Mesendoderm (in vitro differentiated cells): ENCODE results near the gene RBL1.
"Not testable (repeated sequence)": the region's sequence is repeated elsewhere in the genome, so short reads cannot be mapped to it uniquely, and the experiment has no call there.

Source experiments
- DNase-seq: peaks from one replicate; pipeline ENCODE4 v3.0.0; 2013
- H2AK5ac ChIP-seq: 2 replicates; pipeline ENCODE4 v1.6.1; 2013; ENCODE audit warnings: low read length, inconsistent platforms
- H2BK120ac ChIP-seq: 2 replicates; pipeline ENCODE4 v1.6.1; 2013; ENCODE audit warnings: low read depth, mild to moderate bottlenecking, low read length, moderate library complexity, mixed read lengths
- H2BK15ac ChIP-seq: replicated peaks from 2 replicates; pipeline ENCODE4 v1.6.1; 2013; ENCODE audit warnings: low read depth, mild to moderate bottlenecking, moderate library complexity
- H2BK5ac ChIP-seq: 2 replicates; pipeline ENCODE4 v1.6.1; 2013; ENCODE audit warnings: low read length, inconsistent platforms
- H3K18ac ChIP-seq: 2 replicates; pipeline ENCODE4 v1.6.1; 2013; ENCODE audit warnings: mild to moderate bottlenecking, low read length, mixed read lengths
- H3K23ac ChIP-seq: one replicate; pipeline ENCODE4 v1.6.1; 2013; ENCODE audit warnings: low read length
- H3K27ac ChIP-seq: 2 replicates; pipeline ENCODE4 v1.5.1; 2013; ENCODE audit warnings: low read depth, mild to moderate bottlenecking, inconsistent platforms, low read length, moderate library complexity
- H3K27me3 ChIP-seq: 2 replicates; pipeline ENCODE4 v1.6.1; 2013; ENCODE audit warnings: low read length, control low read depth, mild to moderate bottlenecking, inconsistent platforms; ENCODE audit not compliant: insufficient read depth, poor library complexity
- H3K36me3 ChIP-seq: 2 replicates; pipeline ENCODE4 v1.6.1; 2013; ENCODE audit warnings: low read length, inconsistent platforms; ENCODE audit not compliant: control insufficient read depth, insufficient read depth
- H3K4ac ChIP-seq: one replicate; pipeline ENCODE4 v1.6.1; 2013; ENCODE audit warnings: low read depth, mild to moderate bottlenecking, low read length, moderate library complexity
- H3K4me1 ChIP-seq: 2 replicates; pipeline ENCODE4 v1.6.1; 2013; ENCODE audit warnings: low read depth, low read length, inconsistent platforms; ENCODE audit not compliant: control insufficient read depth
- H3K4me2 ChIP-seq: 2 replicates; pipeline ENCODE4 v1.6.1; 2013; ENCODE audit warnings: low read length
- H3K4me3 ChIP-seq: 2 replicates; pipeline ENCODE4 v1.5.1; 2013; ENCODE audit warnings: mild to moderate bottlenecking, low read length
- H3K56ac ChIP-seq: one replicate; pipeline ENCODE4 v1.6.1; 2013; ENCODE audit warnings: low read length
- H3K79me1 ChIP-seq: 2 replicates; pipeline ENCODE4 v1.6.1; 2013; ENCODE audit warnings: low read length, inconsistent platforms
- H3K79me2 ChIP-seq: 2 replicates; pipeline ENCODE4 v1.6.1; 2013; ENCODE audit warnings: mild to moderate bottlenecking, low read length; ENCODE audit not compliant: control insufficient read depth, insufficient read depth
- H3K9ac ChIP-seq: 2 replicates; pipeline ENCODE4 v1.6.1; 2013; ENCODE audit warnings: low read length, inconsistent platforms
- H4K5ac ChIP-seq: one replicate; pipeline ENCODE4 v1.6.1; 2013; ENCODE audit warnings: low read length
- H4K8ac ChIP-seq: one replicate; pipeline ENCODE4 v1.6.1; 2013; ENCODE audit warnings: low read depth, mild to moderate bottlenecking, control low read depth, low read length, moderate library complexity
- WGBS: extraction: QIAGEN DNeasy Blood & Tissue Kit; methylation state at CpG from one replicate; pipeline ENCODE4 v1.1.7; 2013; ENCODE audit warnings: low lambda C conversion rate, missing lambda C conversion rate; ENCODE audit not compliant: insufficient coverage; ENCODE audit errors: extremely low coverage; 5-methylcytosine and 5-hydroxymethylcytosine counted together

RBL1 gene

DNA sequence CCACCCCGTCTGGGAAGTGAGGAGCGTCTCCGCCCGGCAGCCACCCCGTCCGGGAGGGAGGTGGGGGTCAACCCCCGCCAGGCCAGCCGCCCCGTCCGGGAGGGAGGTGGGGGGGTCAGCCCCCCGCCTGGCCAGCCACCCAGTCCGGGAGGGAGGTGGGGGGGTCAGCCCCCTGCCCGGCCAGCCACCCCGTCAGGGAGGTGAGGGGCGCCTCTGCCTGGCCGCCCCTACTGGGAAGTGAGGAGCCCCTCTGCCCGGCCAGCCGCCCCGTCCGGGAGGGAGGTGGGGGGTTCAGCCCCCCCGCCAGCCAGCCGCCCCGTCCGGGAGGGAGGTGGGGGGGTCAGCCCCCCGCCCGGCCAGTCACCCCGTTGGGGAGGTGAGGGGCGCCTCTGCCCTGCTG is 83.2 kb downstream of the RBL1 start:
- H3K9ac ChIP-seq, H3K27me3 ChIP-seq, H3K4me3 ChIP-seq, H3K4me1 ChIP-seq, H3K79me2 ChIP-seq, H3K18ac ChIP-seq, H2BK5ac ChIP-seq, H2BK15ac ChIP-seq, H4K5ac ChIP-seq, H4K8ac ChIP-seq, DNase-seq, H3K27ac ChIP-seq, H3K23ac ChIP-seq, H2AK5ac ChIP-seq, H3K56ac ChIP-seq, H3K36me3 ChIP-seq, H3K4ac ChIP-seq, H2BK120ac ChIP-seq, H3K79me1 ChIP-seq, H3K4me2 ChIP-seq: not testable (repeated sequence)
- WGBS, result no CpG with 5 or more reads among the region's 28 CpGs

DNA sequence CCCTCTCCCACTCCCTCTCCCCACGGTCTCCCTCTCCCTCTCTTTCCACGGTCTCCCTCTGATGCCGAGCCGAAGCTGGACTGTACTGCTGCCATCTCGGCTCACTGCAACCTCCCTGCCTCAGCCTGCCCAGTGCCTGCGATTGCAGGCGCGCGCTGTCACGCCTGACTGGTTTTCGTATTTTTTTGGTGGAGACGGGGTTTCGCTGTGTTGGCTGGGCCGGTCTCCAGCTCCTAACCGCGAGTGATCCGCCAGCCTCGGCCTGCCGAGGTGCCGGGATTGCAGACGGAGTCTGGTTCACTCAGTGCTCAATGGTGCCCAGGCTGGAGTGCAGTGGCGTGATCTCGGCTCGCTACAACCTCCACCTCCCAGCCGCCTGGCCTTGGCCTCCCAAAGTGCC is 83.9 kb downstream of the RBL1 start:
- peak; percentile 5 for DNase-seq
- not testable (repeated sequence) for H3K18ac ChIP-seq, H4K8ac ChIP-seq, H2BK15ac ChIP-seq, H3K4ac ChIP-seq, H3K4me1 ChIP-seq, H3K79me1 ChIP-seq, H3K36me3 ChIP-seq, H3K27ac ChIP-seq, H3K56ac ChIP-seq, H3K4me3 ChIP-seq, H2BK5ac ChIP-seq, H3K9ac ChIP-seq, H3K4me2 ChIP-seq, H4K5ac ChIP-seq, H3K23ac ChIP-seq, H3K27me3 ChIP-seq, H2BK120ac ChIP-seq, H3K79me2 ChIP-seq, H2AK5ac ChIP-seq
- WGBS, result no CpG with 5 or more reads among the region's 25 CpGs

DNA sequence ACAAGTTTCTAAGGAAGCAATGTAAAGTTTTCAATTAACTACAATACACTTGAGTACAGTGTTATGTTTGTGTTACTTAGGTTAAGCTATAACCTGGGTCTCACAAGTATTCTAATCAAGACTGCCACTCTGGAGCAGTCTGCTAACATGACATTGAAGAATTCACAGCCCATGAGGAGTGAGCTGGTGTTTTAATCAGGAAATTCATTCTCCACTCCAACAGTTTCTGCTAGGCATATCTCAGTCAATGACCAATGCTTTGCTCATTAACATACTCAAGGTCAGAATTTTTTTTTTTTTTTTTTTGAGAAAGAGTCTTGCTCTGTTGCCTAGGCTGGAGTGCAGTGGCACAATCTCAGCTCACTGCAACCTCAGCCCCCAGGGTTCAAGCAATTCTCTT is 84.7 kb downstream of the RBL1 start:
- Histone ChIP-seq H3K9ac (no peak overlapping the region), H3K18ac (no peak overlapping the region), H3K27me3 (no peaks in the 10 kb centered on the region), H4K8ac (no peak overlapping the region), H3K56ac (no peak overlapping the region), H2BK120ac (no peak overlapping the region), H2BK15ac (no peak overlapping the region), H2AK5ac (no peak overlapping the region), H4K5ac (no peak overlapping the region), H3K4me1 (no peaks in the 10 kb centered on the region), H3K4ac (no peak overlapping the region), H2BK5ac (no peak overlapping the region), H3K36me3 (no peaks in the 10 kb centered on the region), H3K23ac (no peak overlapping the region), H3K4me3 (no peak overlapping the region), H3K79me1 (no peaks in the 10 kb centered on the region), H3K79me2 (no peaks in the 10 kb centered on the region), H3K27ac (no peak overlapping the region), H3K4me2 (no peak overlapping the region)
- no peak for DNase-seq

DNA sequence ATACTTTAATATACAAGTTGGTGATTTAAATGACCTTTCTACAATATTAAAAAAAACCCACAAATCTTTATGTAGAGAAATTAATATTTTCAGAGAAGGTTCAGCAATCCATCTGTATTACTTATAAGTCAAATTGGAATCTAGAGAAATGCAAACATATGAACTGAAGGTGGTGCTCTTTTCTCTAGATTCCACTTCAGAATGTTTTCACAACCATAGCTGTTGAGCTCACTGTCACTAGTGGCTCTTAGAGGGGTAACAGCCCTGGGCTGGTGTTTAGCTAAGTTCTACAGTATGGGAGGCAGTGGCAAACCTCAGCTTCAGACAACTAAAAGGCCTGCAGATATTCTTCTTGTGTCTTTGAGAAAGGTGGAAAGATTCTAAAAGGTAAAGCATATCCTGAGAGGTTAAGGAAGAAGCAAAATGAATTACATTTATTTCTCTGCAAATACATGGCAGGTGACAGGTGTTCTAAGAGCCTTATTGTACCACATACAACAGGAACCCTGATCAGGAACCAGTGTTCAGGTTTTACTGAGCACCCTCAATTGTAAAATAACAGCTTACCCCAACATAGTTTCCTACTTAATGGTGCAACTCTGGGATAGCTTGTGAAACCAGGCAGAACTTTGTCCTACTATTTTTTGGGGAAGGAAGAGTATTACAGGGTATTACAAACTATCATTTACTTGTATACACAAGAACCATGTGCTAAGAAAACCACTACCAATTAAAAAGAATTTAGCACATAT is 87.7 kb downstream of the RBL1 start:
- Histone ChIP-seq H3K27ac (no peak overlapping the region), H3K4me1 (no peaks in the 10 kb centered on the region), H2BK5ac (no peak overlapping the region), H3K4me2 (no peak overlapping the region), H3K79me1 (no peaks in the 10 kb centered on the region), H4K5ac (no peak overlapping the region), H3K23ac (no peak overlapping the region), H3K79me2 (no peaks in the 10 kb centered on the region), H3K27me3 (no peaks in the 10 kb centered on the region), H2BK120ac (no peak overlapping the region), H3K36me3 (no peaks in the 10 kb centered on the region), H2BK15ac (no peak overlapping the region), H2AK5ac (no peak overlapping the region), H4K8ac (no peak overlapping the region), H3K4ac (no peak overlapping the region), H3K9ac (no peak overlapping the region), H3K4me3 (no peak overlapping the region), H3K56ac (no peak overlapping the region), H3K18ac (no peak overlapping the region)
- DNase-seq, result peak; percentile 7

DNA sequence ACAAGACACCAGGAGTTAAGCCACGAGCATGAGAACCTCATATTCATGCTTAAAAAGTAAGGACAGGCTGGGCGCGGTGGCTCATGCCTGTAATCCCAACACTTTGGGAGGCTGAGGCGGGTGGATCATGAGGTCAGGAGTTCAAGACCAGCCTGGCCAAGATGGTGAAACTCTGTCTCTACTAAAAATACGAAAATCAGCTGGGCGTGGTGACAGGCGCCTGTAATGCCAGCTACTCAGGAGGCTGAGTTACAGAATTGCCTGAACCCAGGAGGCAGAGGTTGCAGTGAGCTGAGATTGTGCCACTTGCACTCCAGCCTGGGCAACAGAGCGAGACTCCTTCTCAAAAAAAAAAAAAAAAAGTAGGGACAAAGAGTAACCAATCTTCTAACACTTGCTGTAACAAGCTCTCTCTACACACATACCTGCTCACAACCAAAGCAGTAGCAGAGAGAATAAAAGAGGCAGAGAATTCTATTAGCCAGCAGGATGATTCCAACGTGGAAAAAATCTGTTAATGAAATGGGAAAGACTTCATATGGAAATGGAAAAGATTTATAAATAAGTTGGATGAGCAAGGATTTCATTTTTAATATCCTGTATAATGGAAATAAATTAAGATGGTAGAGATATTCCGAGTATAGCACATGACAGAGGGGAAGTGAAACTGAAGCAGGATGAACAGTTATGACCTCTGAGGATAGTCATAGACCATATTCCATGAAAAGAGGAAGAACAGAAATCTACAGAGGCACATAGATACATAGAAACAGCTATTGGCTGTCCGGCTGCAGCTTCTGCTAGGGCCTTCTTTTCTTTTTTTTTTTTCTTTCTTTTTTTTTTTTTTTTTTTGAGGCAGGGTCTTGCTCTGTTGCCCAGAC is 90.5 kb downstream of the RBL1 start:
- DNase-seq, H4K5ac ChIP-seq: not testable (repeated sequence)
- no CpG with 5 or more reads among the region's 11 CpGs for WGBS

More for the DNA sequence above, 90.5 kb downstream of the RBL1 start:
- not testable (repeated sequence) for H3K36me3 ChIP-seq, H3K27ac ChIP-seq, H3K4me1 ChIP-seq, H3K79me1 ChIP-seq, H3K9ac ChIP-seq, H3K23ac ChIP-seq, H4K8ac ChIP-seq, H3K4ac ChIP-seq, H2BK5ac ChIP-seq, H3K27me3 ChIP-seq, H2BK120ac ChIP-seq, H3K4me3 ChIP-seq, H3K4me2 ChIP-seq, H3K79me2 ChIP-seq, H3K18ac ChIP-seq, H2AK5ac ChIP-seq, H3K56ac ChIP-seq, H2BK15ac ChIP-seq
